ENCODE results near the gene GRK2. TPM values are rescaled to one million over a fixed set of nuclear protein-coding genes. Genes with fewer than 3 reads are reported as not detected.

The GRK2 gene
- total and polyA plus RNA-seq, 7 donors, result 32.1 to 152 (median 48.2) TPM

- Histone ChIP-seq H3K27me3 (no peaks in the 10 kb centered on the region), H3K4me1 (peaks cover 0 to 39% (median 28%) of the 10 kb centered on the region in 4 donors), H3K27ac (no peak overlapping the region), H3K4me3 (no peak overlapping the region), H3K36me3 (peaks cover 66 to 73% (median 70%) of the 10 kb centered on the region in 4 donors), H3K9me3 (no peaks in the 10 kb centered on the region)
- intact Hi-C loops (cut with DNase I), result no loop called here
- TF ChIP-seq POLR2A (IDR thresholded peaks at IDR 0.05), result no peak
- TF ChIP-seq, protein P1, sequence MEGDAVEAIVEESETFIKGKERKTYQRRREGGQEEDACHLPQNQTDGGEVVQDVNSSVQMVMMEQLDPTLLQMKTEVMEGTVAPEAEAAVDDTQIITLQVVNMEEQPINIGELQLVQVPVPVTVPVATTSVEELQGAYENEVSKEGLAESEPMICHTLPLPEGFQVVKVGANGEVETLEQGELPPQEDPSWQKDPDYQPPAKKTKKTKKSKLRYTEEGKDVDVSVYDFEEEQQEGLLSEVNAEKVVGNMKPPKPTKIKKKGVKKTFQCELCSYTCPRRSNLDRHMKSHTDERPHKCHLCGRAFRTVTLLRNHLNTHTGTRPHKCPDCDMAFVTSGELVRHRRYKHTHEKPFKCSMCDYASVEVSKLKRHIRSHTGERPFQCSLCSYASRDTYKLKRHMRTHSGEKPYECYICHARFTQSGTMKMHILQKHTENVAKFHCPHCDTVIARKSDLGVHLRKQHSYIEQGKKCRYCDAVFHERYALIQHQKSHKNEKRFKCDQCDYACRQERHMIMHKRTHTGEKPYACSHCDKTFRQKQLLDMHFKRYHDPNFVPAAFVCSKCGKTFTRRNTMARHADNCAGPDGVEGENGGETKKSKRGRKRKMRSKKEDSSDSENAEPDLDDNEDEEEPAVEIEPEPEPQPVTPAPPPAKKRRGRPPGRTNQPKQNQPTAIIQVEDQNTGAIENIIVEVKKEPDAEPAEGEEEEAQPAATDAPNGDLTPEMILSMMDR (IDR thresholded peaks at IDR 0.05), result no peak
- TF ChIP-seq POLR2AphosphoS5 (IDR thresholded peaks at IDR 0.05), result no peak
- no peak for TF ChIP-seq EP300 (IDR thresholded peaks at IDR 0.05)
- 95 to 96% methylated on average over 31 of the region's 31 CpGs for WGBS, 2 donors
- DNase-seq, result peak; percentile 63
Observed at GRCh38 chr11:67280788-67281551, 14.7 kb downstream of the GRK2 start.

GRCh38 chr11:67281552-67282150 is 15.4 kb downstream of the GRK2 start:
- intact Hi-C loops (cut with DNase I), result no loop called here
- no peak overlapping the region for H3K4me3 ChIP-seq
- H3K9me3 ChIP-seq, result no peaks in the 10 kb centered on the region
- peak overlapping the region in 1 of 4 donors; percentile 62 for H3K27ac ChIP-seq
- H3K36me3 ChIP-seq, result peaks cover 66 to 76% (median 73%) of the 10 kb centered on the region in 4 donors
- peaks cover 0 to 36% (median 22%) of the 10 kb centered on the region in 4 donors for H3K4me1 ChIP-seq
- DNase-seq, result peak; percentile 57
- WGBS, 2 donors, result 95 to 96% methylated on average over 27 of the region's 27 CpGs
- TF ChIP-seq POLR2AphosphoS5 (IDR thresholded peaks at IDR 0.05) (no peak), EP300 (IDR thresholded peaks at IDR 0.05) (no peak), POLR2A (IDR thresholded peaks at IDR 0.05) (no peak)
- TF ChIP-seq, protein P1 (IDR thresholded peaks at IDR 0.05), result no peak
- no peaks in the 10 kb centered on the region for H3K27me3 ChIP-seq

- Histone ChIP-seq H3K27ac (peak overlapping the region in 3 of 4 donors; percentile 17 to 62 (median 38)), H3K27me3 (no peaks in the 10 kb centered on the region), H3K4me1 (peaks cover 0 to 36% (median 20%) of the 10 kb centered on the region in 4 donors), H3K9me3 (no peaks in the 10 kb centered on the region), H3K4me3 (no peak overlapping the region), H3K36me3 (peaks cover 66 to 80% (median 73%) of the 10 kb centered on the region in 4 donors)
- 87 to 89% methylated on average over 20 of the region's 20 CpGs for WGBS, 2 donors
- intact Hi-C loops (cut with DNase I), result no loop called here
- no peak for TF ChIP-seq EP300 (IDR thresholded peaks at IDR 0.05)
- TF ChIP-seq POLR2AphosphoS5 (IDR thresholded peaks at IDR 0.05), result no peak
- no peak for TF ChIP-seq POLR2A (IDR thresholded peaks at IDR 0.05)
- TF ChIP-seq, protein P1 (IDR thresholded peaks at IDR 0.05), result no peak
- DNase-seq, result peak; percentile 65
Observed at GRCh38 chr11:67282155-67282875, 16.0 kb downstream of the GRK2 start.

DNA sequence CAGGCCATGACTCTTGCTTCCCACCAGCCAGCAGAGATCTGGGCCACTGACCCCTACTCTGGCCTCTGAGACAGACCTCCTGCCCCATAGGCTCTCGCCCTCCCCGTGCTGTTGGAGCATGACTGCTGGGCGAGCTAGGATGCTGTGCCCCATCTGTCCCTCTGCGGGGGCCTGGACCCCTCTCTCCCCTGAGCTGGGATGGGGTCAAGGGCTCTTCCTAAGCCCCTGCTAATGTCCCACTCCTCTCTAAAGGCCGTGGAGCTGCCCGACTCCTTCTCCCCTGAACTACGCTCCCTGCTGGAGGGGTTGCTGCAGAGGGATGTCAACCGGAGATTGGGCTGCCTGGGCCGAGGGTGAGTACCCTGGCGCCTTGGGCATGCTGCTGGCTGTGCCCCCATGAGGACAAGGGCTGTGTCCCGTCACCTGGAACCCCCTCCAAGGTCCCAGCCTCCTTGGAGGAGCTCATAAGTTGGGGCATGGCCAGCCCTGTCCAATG is 16.7 kb downstream of the GRK2 start:
- peak; percentile 62 for DNase-seq
- Histone ChIP-seq H3K27ac (peak overlapping the region; percentile 17 to 62 (median 30)), H3K4me3 (no peak overlapping the region), H3K27me3 (no peaks in the 10 kb centered on the region), H3K36me3 (peaks cover 66 to 80% (median 73%) of the 10 kb centered on the region in 4 donors), H3K9me3 (no peaks in the 10 kb centered on the region), H3K4me1 (peaks cover 0 to 36% (median 20%) of the 10 kb centered on the region in 4 donors)
- WGBS, 2 donors, result 93 to 94% methylated on average over 11 of the region's 11 CpGs
- TF ChIP-seq POLR2A (IDR thresholded peaks at IDR 0.05), result no peak
- intact Hi-C loops (cut with DNase I), result no loop called here
